HG03378 (cell line): Measurements from ENCODE around the gene CAMSAP2.

Source experiments
- ATAC-seq: cut with Tn5 transposase; IDR thresholded peaks from one replicate; pipeline ENCODE4 v1.9.1; 2021; ENCODE audit warnings: mild to moderate bottlenecking, moderate library complexity; ENCODE audit not compliant: unreplicated experiment

Gene CAMSAP2

GRCh38 chr1:200874694-200875093 is 136.0 kb downstream of the CAMSAP2 start:
- ATAC-seq = no peak

- ATAC-seq = no peak
These were observed 136.7 kb downstream of the CAMSAP2 start for GRCh38 chr1:200875416-200875815.

GRCh38 chr1:200877010-200877409 is 138.3 kb downstream of the CAMSAP2 start:
- ATAC-seq = no peak

- ATAC-seq = peak; percentile 87
These were observed 139.3 kb downstream of the CAMSAP2 start for GRCh38 chr1:200877839-200878551.

GRCh38 chr1:200880212-200880611 is 141.5 kb downstream of the CAMSAP2 start:
- ATAC-seq = peak; percentile 53

- no peak for ATAC-seq
These were observed 144.4 kb downstream of the CAMSAP2 start for GRCh38 chr1:200883118-200883517.

GRCh38 chr1:200885623-200886402 is 147.1 kb downstream of the CAMSAP2 start:
- no peak for ATAC-seq

- no peak for ATAC-seq
These were observed 147.9 kb downstream of the CAMSAP2 start for GRCh38 chr1:200886594-200886993.

- no peak for ATAC-seq
These were observed 148.3 kb downstream of the CAMSAP2 start for GRCh38 chr1:200887036-200887435.

- ATAC-seq = no peak
These were observed 149.2 kb downstream of the CAMSAP2 start for GRCh38 chr1:200887772-200888348.

GRCh38 chr1:200888349-200888838 is 149.7 kb downstream of the CAMSAP2 start:
- peak; percentile 95 for ATAC-seq

- no peak for ATAC-seq
These were observed 150.9 kb downstream of the CAMSAP2 start for GRCh38 chr1:200889571-200889970.

- ATAC-seq = no peak
These were observed 151.3 kb downstream of the CAMSAP2 start for GRCh38 chr1:200890027-200890426.

- no peak for ATAC-seq
These were observed 152.4 kb downstream of the CAMSAP2 start for GRCh38 chr1:200890818-200891773.

- ATAC-seq = no peak
These were observed 153.1 kb downstream of the CAMSAP2 start for GRCh38 chr1:200891774-200892157.

GRCh38 chr1:200892546-200892945 is 153.9 kb downstream of the CAMSAP2 start:
- no peak for ATAC-seq

- ATAC-seq = no peak
These were observed 154.3 kb downstream of the CAMSAP2 start for GRCh38 chr1:200892958-200893357.

- no peak for ATAC-seq
These were observed 154.8 kb downstream of the CAMSAP2 start for GRCh38 chr1:200893411-200893901.

GRCh38 chr1:200894712-200895442 is 156.2 kb downstream of the CAMSAP2 start, which contains the start of gene INAVA:
Gene INAVA, plus strand, starts transcription at chr1:200894900. Its CDS starts 3,501 bp downstream, at chr1:200898401.
- ATAC-seq = no peak

- no peak for ATAC-seq
These were observed 156.7 kb downstream of the CAMSAP2 start for GRCh38 chr1:200895443-200895789.
